ENCODE results near the gene SCFD1.
"Not testable (repeated sequence)": the region's sequence is repeated elsewhere in the genome, so short reads cannot be mapped to it uniquely, and the experiment has no call there.

SCFD1 gene

DNA sequence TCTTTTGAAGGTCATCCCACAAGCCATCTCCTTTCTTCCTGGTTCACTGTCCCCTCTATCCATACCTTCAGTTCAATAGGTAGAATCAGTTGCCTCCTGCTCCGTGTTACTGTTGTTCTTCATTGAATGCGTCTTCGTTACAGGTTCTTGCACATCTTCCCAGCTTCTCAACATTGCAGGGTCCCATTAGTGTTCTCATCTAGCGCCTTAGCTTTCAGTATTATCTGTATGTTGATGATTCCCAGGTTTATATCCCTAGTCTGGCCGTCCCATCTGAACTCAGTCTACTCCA lies 2.0 kb downstream of the SCFD1 start:
- DNase-seq (ENCODE audit: low read depth in 1 of 2, low spot score in 1 of 2), result no peak
- in situ Hi-C loops (cut with HindIII; ENCODE audit: low pct_unique_long_range_greater_than_20kb, low sequenced_read_pairs), result no loop called here
- TF ChIP-seq JUND (IDR thresholded peaks at IDR 0.05; ENCODE audit: low read depth), result no peak

DNA sequence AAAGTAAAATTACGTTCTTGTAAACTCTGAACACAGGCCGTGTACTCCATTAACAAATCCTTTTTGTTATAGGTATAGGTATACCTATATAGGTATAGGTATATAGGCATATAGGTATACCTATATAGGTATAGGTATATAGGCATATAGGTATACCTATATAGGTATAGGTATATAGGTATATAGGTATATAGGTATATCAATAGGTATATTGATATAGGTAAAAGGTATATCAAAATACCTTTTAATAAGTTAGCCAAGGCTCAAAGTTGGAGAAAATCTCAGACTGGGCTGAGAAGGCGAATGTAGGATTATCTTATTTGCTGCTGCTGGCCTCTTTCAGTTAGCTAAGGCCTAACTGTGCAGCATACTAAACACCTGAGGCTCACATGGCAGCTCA lies 3.4 kb downstream of the SCFD1 start:
- no peak for TF ChIP-seq JUND (IDR thresholded peaks at IDR 0.05; ENCODE audit: low read depth)
- in situ Hi-C loops (cut with HindIII; ENCODE audit: low pct_unique_long_range_greater_than_20kb, low sequenced_read_pairs), result no loop called here

DNA sequence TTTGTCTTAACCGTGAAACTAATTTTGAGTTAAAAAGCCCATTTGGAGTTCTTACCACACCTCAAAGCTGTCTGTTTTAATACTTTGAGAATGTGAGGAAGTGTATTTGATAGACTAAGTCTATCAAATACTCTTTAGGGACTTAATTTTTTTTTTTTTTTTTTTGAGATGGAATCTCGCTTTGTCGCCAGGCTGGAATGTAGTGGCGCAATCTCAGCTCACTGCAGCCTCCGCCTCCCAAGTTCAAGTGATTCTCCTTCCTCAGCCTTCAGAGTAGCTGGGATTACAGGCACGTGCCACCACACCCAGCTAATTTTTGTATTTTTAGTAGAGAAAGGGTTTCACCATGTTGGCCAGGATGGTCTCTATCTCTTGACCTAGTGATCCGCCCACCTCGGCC lies 7.3 kb downstream of the SCFD1 start:
- DNase-seq (ENCODE audit: low read depth in 1 of 2, low spot score in 1 of 2); in situ Hi-C loops (cut with HindIII; ENCODE audit: low pct_unique_long_range_greater_than_20kb, low sequenced_read_pairs): not testable (repeated sequence)

More for the DNA sequence above, 3.4 kb downstream of the SCFD1 start:
- no peak for DNase-seq (ENCODE audit: low read depth in 1 of 2, low spot score in 1 of 2)

DNA sequence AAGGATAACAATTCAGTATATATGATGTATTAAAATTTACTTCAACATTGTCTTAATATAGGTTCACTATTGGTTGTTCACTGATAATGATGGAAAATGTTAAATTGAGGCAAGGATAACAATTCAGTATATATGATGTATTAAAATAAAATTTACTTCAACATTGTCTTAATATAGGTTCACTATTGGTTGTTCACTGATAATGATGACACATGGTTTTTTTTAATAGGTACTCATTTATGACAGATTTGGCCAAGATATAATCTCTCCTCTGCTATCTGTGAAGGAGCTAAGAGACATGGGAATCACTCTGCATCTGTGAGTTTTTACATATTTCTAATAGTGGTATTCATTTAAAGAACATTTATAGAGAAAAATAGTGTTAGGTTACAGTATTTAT lies 8.1 kb downstream of the SCFD1 start:
- in situ Hi-C loops (cut with HindIII; ENCODE audit: low pct_unique_long_range_greater_than_20kb, low sequenced_read_pairs), result no loop called here
- DNase-seq (ENCODE audit: low read depth in 1 of 2, low spot score in 1 of 2), result no peak
- no peak for TF ChIP-seq JUND (IDR thresholded peaks at IDR 0.05; ENCODE audit: low read depth)

DNA sequence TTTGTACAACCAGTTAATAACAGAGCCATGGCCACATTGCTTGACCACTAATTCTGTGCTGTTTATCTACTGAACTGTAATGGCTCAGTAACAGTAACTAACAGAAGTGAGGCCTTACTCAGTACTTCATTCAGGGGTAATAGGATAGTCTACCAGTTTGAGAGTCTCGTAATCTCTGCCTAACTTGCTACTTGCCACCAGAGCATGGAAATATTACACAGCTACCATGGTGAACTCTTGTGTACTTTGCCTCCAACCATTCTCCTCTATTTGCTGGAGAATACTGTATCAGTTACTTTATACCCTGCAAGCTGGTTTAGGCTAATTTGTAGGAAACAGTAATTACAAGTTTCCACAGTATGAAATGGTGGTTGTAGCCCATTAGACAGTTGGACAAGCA lies 10.6 kb downstream of the SCFD1 start:
- TF ChIP-seq JUND (IDR thresholded peaks at IDR 0.05; ENCODE audit: low read depth), result no peak
- in situ Hi-C loops (cut with HindIII; ENCODE audit: low pct_unique_long_range_greater_than_20kb, low sequenced_read_pairs), result no loop called here

DNA sequence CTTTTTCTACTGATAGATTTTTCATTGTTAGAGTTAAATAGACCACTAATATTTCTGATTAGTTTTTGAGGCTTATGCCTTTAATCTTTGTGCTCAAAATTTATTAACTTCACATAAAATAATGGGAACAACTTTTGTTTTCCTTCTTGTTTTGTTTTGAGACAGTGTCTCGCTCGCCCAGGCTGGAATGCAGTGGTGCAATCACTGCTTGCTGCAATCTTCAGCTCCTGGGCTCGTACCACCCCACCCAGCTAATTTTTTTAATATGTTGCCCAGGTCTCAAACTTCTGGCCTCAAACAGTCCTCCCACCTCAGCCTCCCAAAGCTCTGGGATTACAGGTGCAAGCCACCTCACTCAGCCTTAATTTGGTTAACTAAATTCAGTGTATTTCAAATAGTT lies 16.8 kb downstream of the SCFD1 start:
- DNase-seq (ENCODE audit: low read depth in 1 of 2, low spot score in 1 of 2), result no peak
- in situ Hi-C loops (cut with HindIII; ENCODE audit: low pct_unique_long_range_greater_than_20kb, low sequenced_read_pairs), result no loop called here
- TF ChIP-seq JUND (IDR thresholded peaks at IDR 0.05; ENCODE audit: low read depth), result no peak

More for the DNA sequence above, 10.6 kb downstream of the SCFD1 start:
- no peak for DNase-seq (ENCODE audit: low read depth in 1 of 2, low spot score in 1 of 2)

DNA sequence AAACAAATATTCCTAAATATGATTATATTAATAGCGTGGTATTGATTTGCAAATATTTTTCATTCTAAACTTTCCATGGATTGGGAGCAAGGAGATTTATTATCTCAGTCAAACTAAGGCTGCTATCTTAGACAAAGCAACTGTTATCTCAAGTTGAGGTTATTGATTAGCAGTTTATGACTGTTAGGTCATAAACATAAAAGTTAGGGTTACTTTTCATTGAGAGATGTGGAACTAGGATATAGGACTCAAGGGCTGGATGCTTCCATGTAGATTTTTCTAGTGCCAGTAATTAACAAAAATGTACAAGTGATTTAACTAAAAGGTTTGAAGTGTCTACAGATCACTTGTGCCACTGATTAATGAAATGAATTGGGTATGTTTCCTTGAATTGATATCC lies 19.1 kb downstream of the SCFD1 start:
- in situ Hi-C loops (cut with HindIII; ENCODE audit: low pct_unique_long_range_greater_than_20kb, low sequenced_read_pairs), result no loop called here
- DNase-seq (ENCODE audit: low read depth in 1 of 2, low spot score in 1 of 2), result no peak
- TF ChIP-seq JUND (IDR thresholded peaks at IDR 0.05; ENCODE audit: low read depth), result no peak

DNA sequence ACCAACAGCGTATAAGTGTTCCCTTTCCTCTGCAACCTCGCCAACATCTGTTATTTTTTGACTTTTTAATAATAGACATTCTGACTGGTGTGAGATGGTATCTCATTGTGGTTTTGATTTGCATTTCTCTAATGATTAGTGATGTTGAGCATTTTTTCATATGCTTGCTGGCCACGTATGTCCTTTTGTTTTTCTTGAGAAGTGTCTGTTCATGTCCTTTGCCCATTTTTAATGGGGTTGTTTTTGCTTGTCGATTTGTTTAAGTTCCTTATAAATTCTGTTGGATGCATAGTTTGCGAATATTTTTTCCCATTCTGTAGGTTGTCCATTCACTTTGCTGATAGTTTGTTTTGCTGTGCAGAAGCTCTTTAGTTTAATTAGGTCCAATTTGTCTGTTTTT lies 22.3 kb downstream of the SCFD1 start:
- DNase-seq (ENCODE audit: low read depth in 1 of 2, low spot score in 1 of 2); in situ Hi-C loops (cut with HindIII; ENCODE audit: low pct_unique_long_range_greater_than_20kb, low sequenced_read_pairs): not testable (repeated sequence)

DNA sequence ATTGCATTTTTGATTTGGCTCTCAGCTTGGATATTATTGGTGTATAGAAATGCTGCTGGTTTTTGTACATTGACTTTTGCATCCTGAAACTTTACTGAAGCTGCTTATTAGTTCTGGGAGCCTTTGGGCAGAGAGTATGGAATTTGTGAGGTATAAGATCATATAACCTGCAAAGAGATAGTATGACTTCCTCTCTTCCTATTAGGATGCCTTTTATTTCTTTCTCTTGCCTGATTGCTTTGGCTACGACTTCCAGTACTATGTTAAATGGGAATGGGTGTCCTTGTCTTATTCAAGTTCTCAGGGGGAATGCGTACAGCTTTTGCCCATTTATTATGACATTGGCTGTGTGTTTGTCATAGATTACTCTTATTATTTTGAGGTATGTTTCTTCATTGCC lies 23.5 kb downstream of the SCFD1 start:
- no peak for TF ChIP-seq JUND (IDR thresholded peaks at IDR 0.05; ENCODE audit: low read depth)
- no peak for DNase-seq (ENCODE audit: low read depth in 1 of 2, low spot score in 1 of 2)
- in situ Hi-C loops (cut with HindIII; ENCODE audit: low pct_unique_long_range_greater_than_20kb, low sequenced_read_pairs), result no loop called here

DNA sequence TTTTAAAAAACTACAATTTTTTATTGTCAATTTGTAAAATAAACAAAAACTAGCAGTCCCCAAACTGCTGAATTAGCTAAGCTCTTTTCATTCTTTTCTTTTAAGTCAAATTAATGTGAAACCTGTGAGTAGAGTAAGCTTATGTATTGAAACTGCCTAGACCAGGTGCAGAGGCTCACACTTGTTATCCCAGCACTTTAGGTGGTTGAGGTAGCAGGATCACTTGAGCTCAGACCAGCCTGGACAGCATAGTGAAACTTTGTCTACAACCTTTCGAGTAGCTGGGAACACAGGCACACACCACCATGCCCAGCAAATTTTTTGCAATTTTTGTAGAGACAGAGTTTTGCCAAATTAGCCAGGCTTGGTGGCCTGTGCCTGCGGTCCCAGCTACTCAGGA lies 26.4 kb downstream of the SCFD1 start:
- in situ Hi-C loops (cut with HindIII; ENCODE audit: low pct_unique_long_range_greater_than_20kb, low sequenced_read_pairs), result no loop called here
- no peak for TF ChIP-seq JUND (IDR thresholded peaks at IDR 0.05; ENCODE audit: low read depth)
- DNase-seq (ENCODE audit: low read depth in 1 of 2, low spot score in 1 of 2), result no peak

DNA sequence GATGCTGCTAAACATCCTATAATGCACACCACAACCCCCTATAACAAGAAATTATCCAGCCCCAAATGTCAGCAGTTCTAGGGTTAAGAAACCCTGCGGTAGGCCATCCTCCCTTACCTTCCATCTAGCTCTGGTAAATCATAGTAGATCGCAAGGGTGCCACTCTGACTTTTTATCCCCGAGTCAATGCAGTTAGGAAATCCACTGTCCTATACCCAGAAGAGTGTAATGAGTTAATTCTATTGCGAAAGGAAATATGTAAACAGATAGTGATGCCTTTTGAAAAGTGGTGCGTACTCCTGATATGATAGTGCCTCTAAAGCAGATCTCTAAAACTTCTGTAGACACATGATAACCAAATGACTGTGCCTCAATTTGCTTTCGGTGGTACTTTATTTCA lies 29.8 kb downstream of the SCFD1 start:
- no peak for DNase-seq (ENCODE audit: low read depth in 1 of 2, low spot score in 1 of 2)
- TF ChIP-seq JUND (IDR thresholded peaks at IDR 0.05; ENCODE audit: low read depth), result no peak
- in situ Hi-C loops (cut with HindIII; ENCODE audit: low pct_unique_long_range_greater_than_20kb, low sequenced_read_pairs), result no loop called here

DNA sequence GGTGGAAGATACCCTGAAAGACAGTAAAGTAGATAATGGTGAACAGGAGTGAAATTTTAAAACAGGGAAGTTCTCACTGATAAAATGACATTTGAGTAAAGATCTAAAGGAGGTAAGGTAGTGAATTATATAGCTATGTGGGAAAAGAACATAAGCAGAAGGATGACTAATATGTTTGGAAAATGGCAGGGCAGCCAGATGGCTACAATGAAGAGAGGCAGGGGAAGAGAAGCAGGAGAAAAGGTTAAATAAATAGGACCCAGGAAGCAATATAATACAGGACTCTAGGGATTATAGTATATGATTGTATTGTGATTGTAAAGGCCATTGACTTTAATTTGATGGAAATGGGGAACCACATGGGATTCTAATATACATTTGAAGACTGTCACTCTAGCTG lies 33.0 kb downstream of the SCFD1 start:
- in situ Hi-C loops (cut with HindIII; ENCODE audit: low pct_unique_long_range_greater_than_20kb, low sequenced_read_pairs), result no loop called here
- no peak for DNase-seq (ENCODE audit: low read depth in 1 of 2, low spot score in 1 of 2)
- no peak for TF ChIP-seq JUND (IDR thresholded peaks at IDR 0.05; ENCODE audit: low read depth)

DNA sequence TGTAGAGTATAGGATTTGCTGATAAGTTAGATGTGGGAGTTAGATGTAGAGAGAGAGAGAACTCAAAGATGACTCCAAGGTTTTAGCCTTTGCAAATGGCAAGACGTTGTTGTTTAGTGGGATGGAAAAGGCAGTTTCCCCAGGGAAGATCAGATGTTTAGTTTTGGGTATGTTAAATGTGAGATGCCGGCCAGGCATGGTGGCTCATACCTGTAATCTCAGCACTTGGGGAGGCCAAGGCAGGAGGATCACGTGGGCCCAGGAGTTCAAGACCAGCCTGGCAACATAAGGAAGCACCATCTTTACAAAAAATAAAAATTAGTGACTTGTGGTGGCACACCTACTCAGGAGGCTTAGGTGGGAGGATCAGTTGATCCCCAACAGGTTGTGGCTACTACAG lies 33.5 kb downstream of the SCFD1 start:
- in situ Hi-C loops (cut with HindIII; ENCODE audit: low pct_unique_long_range_greater_than_20kb, low sequenced_read_pairs), result no loop called here
- DNase-seq (ENCODE audit: low read depth in 1 of 2, low spot score in 1 of 2), result no peak
- no peak for TF ChIP-seq JUND (IDR thresholded peaks at IDR 0.05; ENCODE audit: low read depth)

DNA sequence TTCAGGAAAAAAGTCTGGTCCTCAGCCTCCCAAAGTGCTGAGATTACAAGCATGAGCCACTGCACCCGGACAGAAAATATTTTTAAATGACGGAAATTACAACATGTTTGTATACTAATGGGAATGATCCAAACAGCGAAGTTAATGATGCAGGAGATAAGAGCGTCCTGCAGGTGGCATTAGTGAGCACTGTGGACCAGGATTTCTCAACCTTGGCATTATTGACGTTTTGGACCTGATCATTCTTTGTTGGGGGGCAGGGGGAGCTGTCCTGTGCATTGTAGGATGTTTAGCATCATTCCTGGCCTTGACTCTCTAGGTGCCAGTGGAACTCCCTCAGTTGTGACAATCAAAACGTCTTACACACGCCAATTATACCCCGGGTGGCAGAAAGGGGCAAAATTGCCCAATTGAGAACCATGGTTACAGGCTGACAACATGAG lies 34.1 kb downstream of the SCFD1 start:
- DNase-seq (ENCODE audit: low read depth in 1 of 2, low spot score in 1 of 2), result peak; percentile 7 to 67
- in situ Hi-C loops (cut with HindIII; ENCODE audit: low pct_unique_long_range_greater_than_20kb, low sequenced_read_pairs), result no loop called here
- TF ChIP-seq JUND (IDR thresholded peaks at IDR 0.05; ENCODE audit: low read depth), result no peak

DNA sequence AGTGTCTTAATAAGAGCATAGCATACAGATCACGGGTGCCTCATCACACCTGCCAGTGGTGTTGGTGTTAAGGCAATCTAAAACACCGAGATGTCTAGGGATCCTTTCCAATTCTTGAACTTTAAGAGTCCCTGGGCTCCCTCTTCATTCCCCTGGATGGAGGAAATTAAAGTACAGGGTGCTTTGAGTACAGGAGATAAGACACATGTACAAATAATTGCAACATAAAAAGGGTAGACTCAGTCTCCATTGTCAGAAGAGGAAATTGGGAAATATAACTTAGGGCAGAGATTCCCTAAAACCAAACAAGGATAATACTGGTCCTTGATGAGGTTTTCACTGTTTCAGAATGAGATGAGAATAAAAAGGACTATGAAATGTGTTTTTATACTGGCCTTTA lies 34.9 kb downstream of the SCFD1 start:
- no peak for DNase-seq (ENCODE audit: low read depth in 1 of 2, low spot score in 1 of 2)
- no peak for TF ChIP-seq JUND (IDR thresholded peaks at IDR 0.05; ENCODE audit: low read depth)
- in situ Hi-C loops (cut with HindIII; ENCODE audit: low pct_unique_long_range_greater_than_20kb, low sequenced_read_pairs), result no loop called here
